OCI-LY7 (cell line): Measurements from ENCODE around the gene SPIN4. TPM values are rescaled to one million over a fixed set of nuclear protein-coding genes. Genes with fewer than 3 reads are reported as not detected.

Experiments used
- BruUV-seq: library from RNA; stranded (reverse); fragments of 400-500 nt; replicated peaks from 2 replicates; lab custom pipeline; 2021; lab: Mats Ljungman, UMichigan
- CTCF ChIA-PET: fragments of 300-600 bp; sonication (Branson Sonifier 250); formaldehyde crosslinking; loops from one replicate; lab custom pipeline; 2022; ENCODE audit warnings: antibody characterized with exemption; ENCODE audit not compliant: unreplicated experiment; lab: Charles Lee
- POLR2A ChIA-PET: fragments of 300-600 bp; sonication (Branson Sonifier 250); formaldehyde crosslinking; loops from one replicate; lab custom pipeline; 2022; ENCODE audit warnings: antibody characterized with exemption; lab: Charles Lee
- DNase-seq: peaks from one replicate; pipeline ENCODE4 v3.0.0-alpha.2; 2015; ENCODE audit warnings: low spot score
- H2AFZ ChIP-seq: fragments of 200-600 bp; sonication (generic), shearing (Covaris generic); 2 replicates; pipeline ENCODE4 v1.6.1; 2014; ENCODE audit warnings: mild to moderate bottlenecking, antibody characterized with exemption, low read length, moderate library complexity
- H3K27ac ChIP-seq: fragments of 200-600 bp; sonication (generic); 2 replicates; pipeline ENCODE4 v1.5.1; 2014; ENCODE audit warnings: mixed run types, low read depth, mild to moderate bottlenecking, moderate library complexity, low read length, inconsistent platforms; ENCODE audit not compliant: poor library complexity, severe bottlenecking
- H3K36me3 ChIP-seq: fragments of 200-600 bp; sonication (generic); 2 replicates; pipeline ENCODE4 v1.6.1; 2014; ENCODE audit warnings: mild to moderate bottlenecking, antibody characterized with exemption, low read length, moderate library complexity, mixed read lengths; ENCODE audit not compliant: insufficient read depth
- H3K4me1 ChIP-seq: fragments of 200-600 bp; sonication (generic); 2 replicates; pipeline ENCODE4 v1.5.1; 2014; ENCODE audit warnings: mild to moderate bottlenecking, low read length; ENCODE audit not compliant: insufficient read depth, poor library complexity, severe bottlenecking
- H3K4me2 ChIP-seq: fragments of 200-600 bp; sonication (generic); 2 replicates; pipeline ENCODE4 v1.6.1; 2014; ENCODE audit warnings: mild to moderate bottlenecking, low read length
- H3K4me3 ChIP-seq: fragments of 200-600 bp; sonication (generic); 2 replicates; pipeline ENCODE4 v1.5.1; 2014; ENCODE audit warnings: mild to moderate bottlenecking, low read depth, low read length; ENCODE audit not compliant: poor library complexity, severe bottlenecking
- H3K79me2 ChIP-seq: fragments of 200-600 bp; sonication (generic); 2 replicates; pipeline ENCODE4 v1.6.1; 2016; ENCODE audit warnings: low read depth, mild to moderate bottlenecking, low read length, moderate library complexity, mixed read lengths; ENCODE audit not compliant: insufficient read depth
- H3K9me2 ChIP-seq: fragments of 200-600 bp; sonication (generic); 2 replicates; pipeline ENCODE4 v1.6.1; 2016; ENCODE audit warnings: mild to moderate bottlenecking, low read length, mixed read lengths; ENCODE audit not compliant: insufficient read depth
- H3K9me3 ChIP-seq: fragments of 200-600 bp; sonication (generic); 2 replicates; pipeline ENCODE4 v1.6.1; 2014; ENCODE audit warnings: mild to moderate bottlenecking, mixed run types, low read length, mixed read lengths
- H4K20me1 ChIP-seq: fragments of 200-600 bp; sonication (generic); 2 replicates; pipeline ENCODE4 v1.6.1; 2014; ENCODE audit warnings: mild to moderate bottlenecking, antibody characterized with exemption, low read length, moderate library complexity, mixed read lengths; ENCODE audit not compliant: insufficient read depth
- EZH2phosphoT487 ChIP-seq: fragments of 200-600 bp; sonication (generic); IDR thresholded peaks from 2 replicates; pipeline ENCODE4 v1.6.1; 2018; ENCODE audit warnings: low read depth, borderline replicate concordance, mild to moderate bottlenecking, mixed run types, antibody characterized with exemption, low read length, moderate library complexity, mixed read lengths
- intact Hi-C: fragments of 100-400 bp; cut with micrococcal nuclease; formaldehyde crosslinking; loops from one replicate; pipeline ENCODE4 v1.10.0; 2022; ENCODE audit not compliant: unreplicated experiment
- total RNA-seq, 2 experiments: library from RNA; depleted of rRNA in 1 of 2; stranded (reverse); fragments of >200 nt in 1 of 2; shearing (Covaris generic) in 1 of 2; gene quantifications; 2 replicates each; pipeline ENCODE4 v1.2.3, GENCODE V29; 2014 to 2022
- TF ChIP-seq, protein P1 (sequence below): fragments of 200-600 bp; sonication (generic); conservative IDR thresholded peaks from 2 replicates; pipeline ENCODE4 v1.5.1; 2014; ENCODE audit warnings: mild to moderate bottlenecking, antibody characterized with exemption, low read length, moderate library complexity, mixed read lengths

SPIN4 gene
- total RNA-seq, 2 experiments from 2014 or later, result 9.6 to 17.2 TPM

DNA sequence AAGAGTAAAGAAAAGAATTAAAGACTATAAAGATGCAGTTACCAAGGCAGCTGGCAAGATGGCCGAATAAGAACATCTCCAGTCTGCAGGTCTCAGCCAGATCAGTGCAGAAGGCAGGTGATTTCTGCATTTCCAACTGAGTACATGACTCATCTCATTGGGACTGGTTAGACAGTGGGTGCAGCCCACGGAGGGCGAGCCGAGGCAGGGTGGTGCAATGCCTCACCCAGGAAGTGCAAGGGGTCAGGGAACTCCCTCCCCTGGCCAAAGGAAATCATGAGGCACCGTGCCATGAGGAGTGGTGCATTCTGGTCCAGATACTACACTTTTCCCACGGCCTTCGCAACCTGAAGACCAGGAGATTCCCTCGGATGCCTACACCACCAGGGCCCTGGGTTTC, 20.5 kb downstream of the SPIN4 start:
- CTCF ChIA-PET, result no interaction called here
- DNase-seq, result no peak
- POLR2A ChIA-PET, result interaction anchor here (0.7 kb wide), 1 partner anchor 9 kb away, joined by 4 read pairs; no protein-coding TSS in a partner anchor

DNA sequence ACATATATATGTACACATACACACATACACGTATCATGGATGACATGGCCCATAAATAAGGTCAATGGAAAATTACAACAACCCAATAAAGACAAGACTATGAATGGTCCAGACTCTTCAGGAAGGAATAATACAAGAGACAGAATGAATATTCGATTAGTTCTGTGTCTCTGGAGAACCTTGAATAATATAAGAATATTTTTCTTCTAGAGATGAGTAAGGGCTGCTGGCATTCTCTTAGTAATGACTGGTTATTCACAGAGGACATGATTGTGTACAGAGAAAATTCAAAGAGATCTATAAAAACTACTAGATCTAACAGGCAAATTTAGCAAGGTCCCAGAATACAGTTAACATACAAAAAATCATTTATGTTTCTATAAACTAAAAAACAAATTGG, 23.3 kb downstream of the SPIN4 start:
- H3K9me3 ChIP-seq, result no peaks in the 10 kb centered on the region
- CTCF ChIA-PET, result no interaction called here
- no peaks in the 10 kb centered on the region for H3K4me1 ChIP-seq
- H3K79me2 ChIP-seq, result no peaks in the 10 kb centered on the region
- no TSS peak for BruUV-seq
- no peak for TF ChIP-seq EZH2phosphoT487
- TF ChIP-seq, protein P1, sequence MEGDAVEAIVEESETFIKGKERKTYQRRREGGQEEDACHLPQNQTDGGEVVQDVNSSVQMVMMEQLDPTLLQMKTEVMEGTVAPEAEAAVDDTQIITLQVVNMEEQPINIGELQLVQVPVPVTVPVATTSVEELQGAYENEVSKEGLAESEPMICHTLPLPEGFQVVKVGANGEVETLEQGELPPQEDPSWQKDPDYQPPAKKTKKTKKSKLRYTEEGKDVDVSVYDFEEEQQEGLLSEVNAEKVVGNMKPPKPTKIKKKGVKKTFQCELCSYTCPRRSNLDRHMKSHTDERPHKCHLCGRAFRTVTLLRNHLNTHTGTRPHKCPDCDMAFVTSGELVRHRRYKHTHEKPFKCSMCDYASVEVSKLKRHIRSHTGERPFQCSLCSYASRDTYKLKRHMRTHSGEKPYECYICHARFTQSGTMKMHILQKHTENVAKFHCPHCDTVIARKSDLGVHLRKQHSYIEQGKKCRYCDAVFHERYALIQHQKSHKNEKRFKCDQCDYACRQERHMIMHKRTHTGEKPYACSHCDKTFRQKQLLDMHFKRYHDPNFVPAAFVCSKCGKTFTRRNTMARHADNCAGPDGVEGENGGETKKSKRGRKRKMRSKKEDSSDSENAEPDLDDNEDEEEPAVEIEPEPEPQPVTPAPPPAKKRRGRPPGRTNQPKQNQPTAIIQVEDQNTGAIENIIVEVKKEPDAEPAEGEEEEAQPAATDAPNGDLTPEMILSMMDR, result no peak
- no peak overlapping the region for H2AFZ ChIP-seq
- H3K27ac ChIP-seq, result no peak overlapping the region
- intact Hi-C loops, result no loop called here
- POLR2A ChIA-PET, result no interaction called here
- H4K20me1 ChIP-seq, result no peaks in the 10 kb centered on the region
- no peaks in the 10 kb centered on the region for H3K9me2 ChIP-seq
- H3K4me3 ChIP-seq, result no peak overlapping the region
- no peak overlapping the region for H3K4me2 ChIP-seq
- no peaks in the 10 kb centered on the region for H3K36me3 ChIP-seq
- DNase-seq, result no peak

More for the DNA sequence above, 20.5 kb downstream of the SPIN4 start:
- Histone ChIP-seq H3K27ac (no peak overlapping the region), H3K4me2 (no peak overlapping the region), H3K9me2 (no peaks in the 10 kb centered on the region), H3K4me3 (no peak overlapping the region), H2AFZ (no peak overlapping the region), H3K4me1 (no peaks in the 10 kb centered on the region), H3K9me3 (no peaks in the 10 kb centered on the region), H3K36me3 (no peaks in the 10 kb centered on the region), H4K20me1 (no peaks in the 10 kb centered on the region), H3K79me2 (no peaks in the 10 kb centered on the region)
- BruUV-seq, result no TSS peak
- intact Hi-C loops, result no loop called here
- TF ChIP-seq, protein P1, result no peak
- TF ChIP-seq EZH2phosphoT487, result no peak

DNA sequence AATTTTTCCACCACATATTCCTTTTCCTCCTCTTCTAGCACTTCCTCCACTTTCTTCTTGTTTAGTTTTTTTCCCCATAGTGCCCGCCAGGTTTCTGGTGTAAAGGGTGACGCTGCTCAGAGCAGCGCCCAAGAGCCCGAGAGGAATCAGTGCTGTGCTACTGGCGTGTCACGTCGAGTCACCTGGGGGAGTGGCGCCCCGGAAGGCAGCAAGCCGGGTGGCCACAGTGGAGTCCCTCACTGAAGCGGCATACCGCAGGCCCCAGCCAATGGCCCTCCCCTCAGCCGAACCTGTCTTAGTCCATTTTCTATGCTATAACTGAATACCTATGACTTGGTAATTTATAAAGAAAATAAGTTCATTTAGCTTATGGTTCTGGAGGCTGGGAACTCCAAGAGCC, 51.5 kb downstream of the SPIN4 start:
- DNase-seq, result no peak
- Histone ChIP-seq H3K9me3 (no peaks in the 10 kb centered on the region), H2AFZ (no peak overlapping the region), H3K4me1 (no peaks in the 10 kb centered on the region), H3K36me3 (no peaks in the 10 kb centered on the region), H3K9me2 (no peaks in the 10 kb centered on the region), H3K4me2 (no peak overlapping the region), H3K4me3 (no peak overlapping the region), H3K27ac (no peak overlapping the region), H4K20me1 (no peaks in the 10 kb centered on the region), H3K79me2 (no peaks in the 10 kb centered on the region)
- intact Hi-C loops, result no loop called here
- no TSS peak for BruUV-seq
- ChIA-PET POLR2A (no interaction called here), CTCF (no interaction called here)
- TF ChIP-seq EZH2phosphoT487, result no peak
- TF ChIP-seq, protein P1, result no peak
